ENCODE data around the gene ZNF687.

ZNF687 gene

DNA sequence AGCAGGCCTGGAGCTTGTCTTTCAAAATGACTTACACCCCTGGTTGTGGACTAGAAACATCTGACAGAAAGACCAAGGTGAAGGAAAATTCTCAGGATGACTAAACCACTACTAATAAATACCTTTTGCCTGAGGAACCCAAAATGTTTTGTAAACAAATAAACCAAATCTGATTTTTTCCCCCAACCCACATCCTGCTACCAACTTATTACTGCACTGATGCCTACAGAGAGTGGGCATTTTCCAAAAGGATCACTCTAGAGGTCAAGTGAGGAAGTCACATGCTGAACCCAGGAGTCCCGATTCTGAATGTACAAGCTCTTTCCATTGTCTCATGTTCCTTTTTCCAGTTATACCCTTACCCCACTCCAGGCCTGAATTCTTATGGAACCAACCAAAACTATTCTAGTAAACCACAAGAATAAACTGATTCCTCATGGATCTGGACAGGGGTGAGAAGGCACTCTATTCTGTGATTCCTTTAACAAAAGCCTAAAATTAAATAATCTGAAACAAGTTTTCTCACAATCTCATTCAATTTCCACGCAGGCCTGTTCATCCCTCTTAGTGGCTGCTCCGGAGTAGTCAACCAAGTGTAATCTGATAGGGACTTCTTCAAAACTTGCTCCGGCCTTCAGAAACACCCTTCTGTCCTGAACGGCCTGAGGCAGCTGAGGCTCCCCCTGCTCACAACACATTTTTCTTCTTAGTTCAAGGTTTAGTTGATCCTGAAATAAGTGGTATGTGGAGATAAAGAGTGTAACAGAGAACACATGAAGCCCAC is 43.7 kb downstream of the ZNF687 start:
- DNase-seq (ENCODE audit: extremely low spot score) = peak; percentile 26
- ChIA-PET CTCF (interaction anchor here (1.2 to 3.1 kb wide), 3 partner anchors 15 to 34 kb away, joined by 3 to 24 read pairs (median 3); no protein-coding TSS in a partner anchor), POLR2A (interaction anchor here (1.0 to 2.9 kb wide), 5 partner anchors 12 to 70 kb away, joined by 3 to 89 read pairs (median 25); partner anchors contain the start of gene ZNF687)
- TF ChIP-seq ZNF384 (IDR thresholded peaks at IDR 0.05) = no peak
- TF ChIP-seq BHLHE40 (IDR thresholded peaks at IDR 0.05; ENCODE audit: borderline replicate concordance) = no peak
- no peak for TF ChIP-seq ELF4 (IDR thresholded peaks at IDR 0.05)
- TF ChIP-seq ARNT (IDR thresholded peaks at IDR 0.05) = no peak
- TF ChIP-seq HDGF (IDR thresholded peaks at IDR 0.05; ENCODE audit: borderline replicate concordance) = no peak
- TF ChIP-seq, protein P1, sequence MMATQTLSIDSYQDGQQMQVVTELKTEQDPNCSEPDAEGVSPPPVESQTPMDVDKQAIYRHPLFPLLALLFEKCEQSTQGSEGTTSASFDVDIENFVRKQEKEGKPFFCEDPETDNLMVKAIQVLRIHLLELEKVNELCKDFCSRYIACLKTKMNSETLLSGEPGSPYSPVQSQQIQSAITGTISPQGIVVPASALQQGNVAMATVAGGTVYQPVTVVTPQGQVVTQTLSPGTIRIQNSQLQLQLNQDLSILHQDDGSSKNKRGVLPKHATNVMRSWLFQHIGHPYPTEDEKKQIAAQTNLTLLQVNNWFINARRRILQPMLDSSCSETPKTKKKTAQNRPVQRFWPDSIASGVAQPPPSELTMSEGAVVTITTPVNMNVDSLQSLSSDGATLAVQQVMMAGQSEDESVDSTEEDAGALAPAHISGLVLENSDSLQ (IDR thresholded peaks at IDR 0.05) = no peak

GRCh38 chr1:151326619-151327222 is 44.6 kb downstream of the ZNF687 start:
- peak; percentile 62 for DNase-seq (ENCODE audit: extremely low spot score)
- CTCF ChIA-PET = interaction anchor here (0.7 to 3.1 kb wide), 7 partner anchors 14 to 73 kb away, joined by 3 to 24 read pairs (median 3); partner anchors contain the start of gene PSMB4
- POLR2A ChIA-PET = interaction anchor here (0.6 to 2.9 kb wide), 11 partner anchors 12 to 156 kb away, joined by 3 to 89 read pairs (median 5); partner anchors contain the start of genes PSMB4 and ZNF687
- TF ChIP-seq ZNF384 (IDR thresholded peaks at IDR 0.05) (no peak), ARNT (IDR thresholded peaks at IDR 0.05) (no peak), TARDBP (IDR thresholded peaks at IDR 0.05) (no peak), SUZ12 (IDR thresholded peaks at IDR 0.05) (no peak), FOXK2 (IDR thresholded peaks at IDR 0.05) (no peak), BHLHE40 (IDR thresholded peaks at IDR 0.05; ENCODE audit: borderline replicate concordance) (no peak), HDGF (IDR thresholded peaks at IDR 0.05; ENCODE audit: borderline replicate concordance) (no peak), LEF1 (IDR thresholded peaks at IDR 0.05; ENCODE audit: borderline replicate concordance) (no peak), CTBP1 (IDR thresholded peaks at IDR 0.05; ENCODE audit: borderline replicate concordance) (no peak), ELF4 (IDR thresholded peaks at IDR 0.05) (no peak), FOXA1 (IDR thresholded peaks at IDR 0.05) (no peak), L3MBTL2 (conservative IDR thresholded peaks at IDR 0.05) (no peak), FOXM1 (IDR thresholded peaks at IDR 0.05; ENCODE audit: borderline replicate concordance) (no peak), SP1 (IDR thresholded peaks at IDR 0.05) (no peak), NFRKB (IDR thresholded peaks at IDR 0.05) (no peak)
- TF ChIP-seq, protein P1 (IDR thresholded peaks at IDR 0.05) = no peak

- TF ChIP-seq, protein P1 (IDR thresholded peaks at IDR 0.05) = 0 out of 2 replicates have a peak, but pooled peaks have one; percentile 7
- no peak for TF ChIP-seq FOXK2 (IDR thresholded peaks at IDR 0.05)
- ChIA-PET POLR2A (interaction anchor here (0.6 to 2.9 kb wide), 15 partner anchors 11 to 709 kb away, joined by 3 to 89 read pairs (median 5); partner anchors contain the start of genes PSMB4, S100A11 and ZNF687), CTCF (interaction anchor here (0.7 to 3.1 kb wide), 7 partner anchors 13 to 72 kb away, joined by 3 to 24 read pairs (median 4); partner anchors contain the start of gene PSMB4)
- DNase-seq (ENCODE audit: extremely low spot score) = peak; percentile 96
These were observed 45.3 kb downstream of the ZNF687 start, which contains the start of gene PI4KB for GRCh38 chr1:151327223-151327902. PI4KB (minus strand) TSS chr1:151327416; CDS start chr1:151316481, 10,935 bp downstream.

DNA sequence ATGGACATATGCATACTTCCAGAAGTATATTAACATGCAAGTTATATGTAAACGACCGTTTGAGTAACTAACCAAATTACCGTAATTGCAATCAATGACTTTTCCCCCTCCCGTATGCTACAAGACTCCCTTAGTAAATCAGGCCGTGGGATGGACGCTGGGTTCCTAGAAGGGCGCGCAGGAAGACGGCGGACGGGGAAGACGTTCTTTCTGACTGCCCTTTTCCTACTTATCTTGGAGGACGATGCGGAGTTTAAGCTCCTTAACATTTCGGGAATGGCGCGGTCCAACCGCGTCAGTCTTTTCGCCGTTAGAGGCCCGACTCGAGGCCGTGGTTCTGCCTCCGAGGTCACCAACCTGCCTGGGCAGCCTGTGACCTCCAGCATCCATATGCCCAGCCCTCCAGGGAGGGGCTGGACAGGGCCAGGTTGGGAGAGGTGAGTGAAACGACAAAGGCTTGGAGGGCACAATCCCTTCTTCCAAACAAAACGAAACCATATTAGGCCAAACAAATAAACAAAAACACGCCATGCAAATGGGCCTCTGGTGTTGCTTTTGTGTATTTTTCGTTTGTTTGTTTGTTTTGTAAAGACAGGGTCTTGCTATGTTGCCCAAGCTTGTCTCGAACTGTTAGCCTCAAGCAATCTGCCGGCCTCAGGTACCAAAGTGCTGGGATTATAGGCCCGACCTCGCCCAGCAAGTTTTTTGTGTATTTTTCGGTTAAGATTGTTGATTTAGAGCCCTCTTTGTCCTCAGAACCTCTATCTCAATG is 46.0 kb downstream of the ZNF687 start:
- peak; percentile 34 for DNase-seq (ENCODE audit: extremely low spot score)
- TF ChIP-seq ZNF384 (IDR thresholded peaks at IDR 0.05) = no peak
- TF ChIP-seq L3MBTL2 (conservative IDR thresholded peaks at IDR 0.05) = peak; percentile 45; the same call in 1 of the 2 replicates
- no peak for TF ChIP-seq LEF1 (IDR thresholded peaks at IDR 0.05; ENCODE audit: borderline replicate concordance)
- TF ChIP-seq SUZ12 (IDR thresholded peaks at IDR 0.05) = no peak
- no peak for TF ChIP-seq NFRKB (IDR thresholded peaks at IDR 0.05)
- POLR2A ChIA-PET = interaction anchor here (0.9 to 2.9 kb wide), 10 partner anchors 10 to 74 kb away, joined by 3 to 89 read pairs (median 10); partner anchors contain the start of gene ZNF687
- CTCF ChIA-PET = interaction anchor here (0.6 to 3.1 kb wide), 4 partner anchors 9 to 27 kb away, joined by 4 to 24 read pairs (median 8); no protein-coding TSS in a partner anchor

DNA sequence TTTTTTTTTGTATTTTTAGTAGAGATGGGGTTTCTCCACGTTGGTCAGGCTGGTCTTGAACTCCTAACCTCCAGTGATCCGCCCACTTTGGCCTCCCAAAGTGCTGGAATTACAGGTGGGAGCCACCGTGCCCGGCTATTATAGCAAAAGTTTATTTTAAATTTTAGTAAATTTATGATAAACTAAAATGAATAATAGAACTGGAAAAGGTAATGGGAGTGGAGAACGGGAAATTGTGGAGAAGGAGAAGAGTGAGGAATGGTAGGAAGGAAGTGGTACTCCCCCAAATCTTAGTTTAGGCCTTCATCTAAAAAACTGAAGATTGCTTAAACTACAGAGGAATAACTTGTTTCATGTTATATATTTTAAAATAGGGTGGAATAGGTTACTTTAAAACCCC is 52.7 kb downstream of the ZNF687 start:
- TF ChIP-seq L3MBTL2 (conservative IDR thresholded peaks at IDR 0.05) (no peak), FOXK2 (IDR thresholded peaks at IDR 0.05) (no peak), FOXA1 (IDR thresholded peaks at IDR 0.05) (no peak), SP1 (IDR thresholded peaks at IDR 0.05) (no peak), CTBP1 (IDR thresholded peaks at IDR 0.05; ENCODE audit: borderline replicate concordance) (no peak), BHLHE40 (IDR thresholded peaks at IDR 0.05; ENCODE audit: borderline replicate concordance) (no peak), ARNT (IDR thresholded peaks at IDR 0.05) (no peak), FOXM1 (IDR thresholded peaks at IDR 0.05; ENCODE audit: borderline replicate concordance) (no peak), HDGF (IDR thresholded peaks at IDR 0.05; ENCODE audit: borderline replicate concordance) (no peak), ELF4 (IDR thresholded peaks at IDR 0.05) (no peak), NFRKB (IDR thresholded peaks at IDR 0.05) (no peak), ZNF384 (IDR thresholded peaks at IDR 0.05) (no peak)
- POLR2A ChIA-PET = no interaction called here
- DNase-seq (ENCODE audit: extremely low spot score) = no peak
- CTCF ChIA-PET = interaction anchor here (0.7 kb wide), 1 partner anchor 461 kb away, joined by 3 read pairs; no protein-coding TSS in a partner anchor

All from HEK293T (cell line).